HEK293 (cell line): ENCODE measurements around the gene MRTFA.

ENCODE experiments used
- BCL11A ChIP-seq: fragments of 450-650 bp; formaldehyde crosslinking; IDR thresholded peaks from 2 replicates; pipeline ENCODE4 v1.5.1; 2016; ENCODE audit warnings: low read depth, missing biosample characterization, missing genetic modification characterization
- EGR2 ChIP-seq: fragments of 450-650 bp; formaldehyde crosslinking; IDR thresholded peaks from 2 replicates; pipeline ENCODE4 v1.5.1; 2016; ENCODE audit warnings: low read depth, missing biosample characterization, missing genetic modification characterization
- ZBTB21 ChIP-seq: fragments of 450-650 bp; formaldehyde crosslinking; IDR thresholded peaks from 2 replicates; pipeline ENCODE4 v1.5.1; 2017; ENCODE audit warnings: missing biosample characterization, missing genetic modification characterization
- ZBTB7A ChIP-seq: fragments of 450-650 bp; formaldehyde crosslinking; IDR thresholded peaks from 2 replicates; pipeline ENCODE4 v1.5.1; 2016; ENCODE audit warnings: low read depth, missing biosample characterization, missing genetic modification characterization
- ZNF155 ChIP-seq: fragments of 450-650 bp; formaldehyde crosslinking; IDR thresholded peaks from 2 replicates; pipeline ENCODE4 v1.5.1; 2016; ENCODE audit warnings: missing biosample characterization, missing genetic modification characterization
- ZNF157 ChIP-seq: fragments of 450-650 bp; formaldehyde crosslinking; IDR thresholded peaks from 2 replicates; pipeline ENCODE4 v1.5.1; 2016; ENCODE audit warnings: missing biosample characterization, missing genetic modification characterization
- ZNF19 ChIP-seq: fragments of 450-650 bp; formaldehyde crosslinking; IDR thresholded peaks from 2 replicates; pipeline ENCODE4; 2016; ENCODE audit warnings: missing biosample characterization, missing genetic modification characterization, low read depth
- ZNF37A ChIP-seq: fragments of 450-650 bp; IDR thresholded peaks from 2 replicates; pipeline ENCODE4 v1.5.1; 2018; ENCODE audit warnings: missing biosample characterization, missing genetic modification characterization
- ZNF510 ChIP-seq: fragments of 450-650 bp; formaldehyde crosslinking; IDR thresholded peaks from 2 replicates; pipeline ENCODE4 v1.5.1; 2018; ENCODE audit warnings: mild to moderate bottlenecking, missing genetic modification characterization, missing biosample characterization; ENCODE audit not compliant: insufficient replicate concordance
- ZNF610 ChIP-seq: fragments of 450-650 bp; formaldehyde crosslinking; IDR thresholded peaks from 2 replicates; pipeline ENCODE4 v1.5.1; 2016; ENCODE audit warnings: missing biosample characterization, missing genetic modification characterization, borderline replicate concordance
- ZNF621 ChIP-seq: fragments of 450-650 bp; formaldehyde crosslinking; IDR thresholded peaks from 2 replicates; pipeline ENCODE4 v1.5.1; 2017; ENCODE audit warnings: missing biosample characterization, missing genetic modification characterization
- ZNF747 ChIP-seq: fragments of 450-650 bp; formaldehyde crosslinking; IDR thresholded peaks from 2 replicates; pipeline ENCODE4 v1.5.1; 2016; ENCODE audit warnings: missing biosample characterization, missing genetic modification characterization
- ZNF791 ChIP-seq: fragments of 450-650 bp; formaldehyde crosslinking; IDR thresholded peaks from 2 replicates; pipeline ENCODE4 v1.5.1; 2016; ENCODE audit warnings: missing biosample characterization, missing genetic modification characterization
- ZNF830 ChIP-seq: fragments of 450-650 bp; IDR thresholded peaks from 2 replicates; pipeline ENCODE4 v1.5.0; 2018; ENCODE audit warnings: missing biosample characterization, missing genetic modification characterization, low read depth, mild to moderate bottlenecking, moderate library complexity
- TF ChIP-seq, protein P1 (sequence below): fragments of 450-650 bp; formaldehyde crosslinking; conservative IDR thresholded peaks from 2 replicates; pipeline ENCODE4 v1.5.1; 2016; ENCODE audit warnings: low read depth, missing biosample characterization, missing genetic modification characterization
- TF ChIP-seq, protein P2 (sequence below): fragments of 450-650 bp; formaldehyde crosslinking; IDR thresholded peaks from 2 replicates; pipeline ENCODE4 v1.5.1; 2017; ENCODE audit warnings: missing biosample characterization, missing genetic modification characterization
- TF ChIP-seq, protein P3 (sequence below): fragments of 450-650 bp; formaldehyde crosslinking; IDR thresholded peaks from 2 replicates; pipeline ENCODE4 v1.5.1; 2016; ENCODE audit warnings: missing biosample characterization, missing genetic modification characterization
- TF ChIP-seq, protein P4 (sequence below): fragments of 450-650 bp; formaldehyde crosslinking; IDR thresholded peaks from 2 replicates; pipeline ENCODE4 v1.5.1; 2017; ENCODE audit warnings: missing biosample characterization, missing genetic modification characterization
- TF ChIP-seq, protein P5 (sequence below): fragments of 450-650 bp; formaldehyde crosslinking; IDR thresholded peaks from 2 replicates; pipeline ENCODE4 v1.5.1; 2016; ENCODE audit warnings: missing biosample characterization, missing genetic modification characterization
- TF ChIP-seq, protein P6 (sequence below): fragments of 450-650 bp; formaldehyde crosslinking; IDR thresholded peaks from 2 replicates; pipeline ENCODE4 v1.5.1; 2016; ENCODE audit warnings: missing biosample characterization, missing genetic modification characterization
- TF ChIP-seq, protein P7 (sequence below): fragments of 450-650 bp; formaldehyde crosslinking; IDR thresholded peaks from 2 replicates; pipeline ENCODE4 v1.5.1; 2016; ENCODE audit warnings: missing biosample characterization, missing genetic modification characterization
- TF ChIP-seq, protein P8 (sequence below): fragments of 450-650 bp; formaldehyde crosslinking; IDR thresholded peaks from 2 replicates; pipeline ENCODE4 v1.5.0; 2017; ENCODE audit warnings: missing biosample characterization, missing genetic modification characterization, borderline replicate concordance

The MRTFA gene

DNA sequence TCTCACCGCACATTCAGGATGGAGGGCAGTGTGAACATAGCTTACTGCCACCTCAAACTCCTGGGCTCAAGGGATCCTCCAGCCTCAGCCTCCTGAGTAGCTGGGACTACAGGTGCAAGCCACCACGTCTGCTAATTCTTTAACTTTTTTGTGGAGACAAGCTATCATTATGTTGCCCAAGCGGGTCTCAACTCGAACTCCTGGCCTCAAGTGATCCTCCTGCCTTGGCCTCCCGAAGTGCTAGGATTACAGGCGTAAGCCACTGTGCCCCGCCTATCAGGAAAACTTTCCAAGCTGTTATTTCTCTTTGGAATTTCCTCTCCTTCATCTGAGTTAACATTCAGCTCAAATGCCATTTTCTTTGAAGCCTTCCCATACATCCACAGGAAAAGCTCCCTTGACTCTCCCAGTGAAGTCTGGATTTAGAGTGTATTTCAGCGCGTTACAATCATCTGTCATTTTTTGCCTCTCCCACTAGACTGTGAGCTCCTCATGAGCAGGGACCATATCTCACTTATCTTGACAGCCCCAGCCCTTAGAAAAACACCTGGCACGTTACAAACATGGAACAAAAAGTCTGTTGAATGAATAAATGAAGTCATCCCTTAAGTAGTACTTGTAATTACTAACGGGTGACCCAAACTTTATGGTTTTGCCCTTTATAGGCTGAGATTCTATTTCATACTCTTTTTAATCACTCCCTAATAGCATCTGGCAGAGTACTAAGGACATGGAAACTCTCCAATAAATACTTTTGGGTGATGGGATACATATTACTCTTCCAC, 2.2 kb downstream of the MRTFA start (continued):
- TF ChIP-seq, protein P1, sequence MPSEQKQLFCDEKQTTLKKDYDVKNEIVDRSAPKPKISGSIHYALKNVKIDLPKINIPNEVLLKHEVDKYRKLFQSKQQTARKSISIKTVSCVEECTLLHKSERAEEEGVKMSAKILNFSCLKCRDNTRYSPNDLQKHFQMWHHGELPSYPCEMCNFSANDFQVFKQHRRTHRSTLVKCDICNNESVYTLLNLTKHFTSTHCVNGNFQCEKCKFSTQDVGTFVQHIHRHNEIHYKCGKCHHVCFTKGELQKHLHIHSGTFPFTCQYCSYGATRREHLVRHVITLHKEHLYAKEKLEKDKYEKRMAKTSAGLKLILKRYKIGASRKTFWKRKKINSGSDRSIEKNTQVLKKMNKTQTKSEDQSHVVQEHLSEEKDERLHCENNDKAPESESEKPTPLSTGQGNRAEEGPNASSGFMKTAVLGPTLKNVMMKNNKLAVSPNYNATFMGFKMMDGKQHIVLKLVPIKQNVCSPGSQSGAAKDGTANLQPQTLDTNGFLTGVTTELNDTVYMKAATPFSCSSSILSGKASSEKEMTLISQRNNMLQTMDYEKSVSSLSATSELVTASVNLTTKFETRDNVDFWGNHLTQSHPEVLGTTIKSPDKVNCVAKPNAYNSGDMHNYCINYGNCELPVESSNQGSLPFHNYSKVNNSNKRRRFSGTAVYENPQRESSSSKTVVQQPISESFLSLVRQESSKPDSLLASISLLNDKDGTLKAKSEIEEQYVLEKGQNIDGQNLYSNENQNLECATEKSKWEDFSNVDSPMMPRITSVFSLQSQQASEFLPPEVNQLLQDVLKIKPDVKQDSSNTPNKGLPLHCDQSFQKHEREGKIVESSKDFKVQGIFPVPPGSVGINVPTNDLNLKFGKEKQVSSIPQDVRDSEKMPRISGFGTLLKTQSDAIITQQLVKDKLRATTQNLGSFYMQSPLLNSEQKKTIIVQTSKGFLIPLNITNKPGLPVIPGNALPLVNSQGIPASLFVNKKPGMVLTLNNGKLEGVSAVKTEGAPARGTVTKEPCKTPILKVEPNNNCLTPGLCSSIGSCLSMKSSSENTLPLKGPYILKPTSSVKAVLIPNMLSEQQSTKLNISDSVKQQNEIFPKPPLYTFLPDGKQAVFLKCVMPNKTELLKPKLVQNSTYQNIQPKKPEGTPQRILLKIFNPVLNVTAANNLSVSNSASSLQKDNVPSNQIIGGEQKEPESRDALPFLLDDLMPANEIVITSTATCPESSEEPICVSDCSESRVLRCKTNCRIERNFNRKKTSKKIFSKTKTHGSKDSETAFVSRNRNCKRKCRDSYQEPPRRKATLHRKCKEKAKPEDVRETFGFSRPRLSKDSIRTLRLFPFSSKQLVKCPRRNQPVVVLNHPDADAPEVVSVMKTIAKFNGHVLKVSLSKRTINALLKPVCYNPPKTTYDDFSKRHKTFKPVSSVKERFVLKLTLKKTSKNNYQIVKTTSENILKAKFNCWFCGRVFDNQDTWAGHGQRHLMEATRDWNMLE (tag by site-specific recombination) = no peak
- TF ChIP-seq ZBTB7A (tag by site-specific recombination) (no peak), EGR2 (no peak), ZNF791 (tag by site-specific recombination) (no peak), ZNF510 (no peak), ZNF610 (tag by site-specific recombination) (0 out of 2 replicates have a peak, but pooled peaks have one; percentile 22), ZNF37A (no peak), ZNF621 (tag by site-specific recombination) (no peak), ZNF155 (tag by site-specific recombination) (no peak), ZNF747 (tag by site-specific recombination) (no peak), BCL11A (peak; percentile 84), ZNF830 (no peak), ZNF157 (tag by site-specific recombination) (no peak), ZBTB21 (tag by site-specific recombination) (0 out of 2 replicates have a peak, but pooled peaks have one; percentile 45), ZNF19 (tag by site-specific recombination) (no peak)
- TF ChIP-seq, protein P2, sequence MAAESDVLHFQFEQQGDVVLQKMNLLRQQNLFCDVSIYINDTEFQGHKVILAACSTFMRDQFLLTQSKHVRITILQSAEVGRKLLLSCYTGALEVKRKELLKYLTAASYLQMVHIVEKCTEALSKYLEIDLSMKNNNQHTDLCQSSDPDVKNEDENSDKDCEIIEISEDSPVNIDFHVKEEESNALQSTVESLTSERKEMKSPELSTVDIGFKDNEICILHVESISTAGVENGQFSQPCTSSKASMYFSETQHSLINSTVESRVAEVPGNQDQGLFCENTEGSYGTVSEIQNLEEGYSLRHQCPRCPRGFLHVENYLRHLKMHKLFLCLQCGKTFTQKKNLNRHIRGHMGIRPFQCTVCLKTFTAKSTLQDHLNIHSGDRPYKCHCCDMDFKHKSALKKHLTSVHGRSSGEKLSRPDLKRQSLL (tag by site-specific recombination) = no peak
- TF ChIP-seq, protein P3, sequence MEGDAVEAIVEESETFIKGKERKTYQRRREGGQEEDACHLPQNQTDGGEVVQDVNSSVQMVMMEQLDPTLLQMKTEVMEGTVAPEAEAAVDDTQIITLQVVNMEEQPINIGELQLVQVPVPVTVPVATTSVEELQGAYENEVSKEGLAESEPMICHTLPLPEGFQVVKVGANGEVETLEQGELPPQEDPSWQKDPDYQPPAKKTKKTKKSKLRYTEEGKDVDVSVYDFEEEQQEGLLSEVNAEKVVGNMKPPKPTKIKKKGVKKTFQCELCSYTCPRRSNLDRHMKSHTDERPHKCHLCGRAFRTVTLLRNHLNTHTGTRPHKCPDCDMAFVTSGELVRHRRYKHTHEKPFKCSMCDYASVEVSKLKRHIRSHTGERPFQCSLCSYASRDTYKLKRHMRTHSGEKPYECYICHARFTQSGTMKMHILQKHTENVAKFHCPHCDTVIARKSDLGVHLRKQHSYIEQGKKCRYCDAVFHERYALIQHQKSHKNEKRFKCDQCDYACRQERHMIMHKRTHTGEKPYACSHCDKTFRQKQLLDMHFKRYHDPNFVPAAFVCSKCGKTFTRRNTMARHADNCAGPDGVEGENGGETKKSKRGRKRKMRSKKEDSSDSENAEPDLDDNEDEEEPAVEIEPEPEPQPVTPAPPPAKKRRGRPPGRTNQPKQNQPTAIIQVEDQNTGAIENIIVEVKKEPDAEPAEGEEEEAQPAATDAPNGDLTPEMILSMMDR (tag by site-specific recombination) = no peak
- TF ChIP-seq, protein P4, sequence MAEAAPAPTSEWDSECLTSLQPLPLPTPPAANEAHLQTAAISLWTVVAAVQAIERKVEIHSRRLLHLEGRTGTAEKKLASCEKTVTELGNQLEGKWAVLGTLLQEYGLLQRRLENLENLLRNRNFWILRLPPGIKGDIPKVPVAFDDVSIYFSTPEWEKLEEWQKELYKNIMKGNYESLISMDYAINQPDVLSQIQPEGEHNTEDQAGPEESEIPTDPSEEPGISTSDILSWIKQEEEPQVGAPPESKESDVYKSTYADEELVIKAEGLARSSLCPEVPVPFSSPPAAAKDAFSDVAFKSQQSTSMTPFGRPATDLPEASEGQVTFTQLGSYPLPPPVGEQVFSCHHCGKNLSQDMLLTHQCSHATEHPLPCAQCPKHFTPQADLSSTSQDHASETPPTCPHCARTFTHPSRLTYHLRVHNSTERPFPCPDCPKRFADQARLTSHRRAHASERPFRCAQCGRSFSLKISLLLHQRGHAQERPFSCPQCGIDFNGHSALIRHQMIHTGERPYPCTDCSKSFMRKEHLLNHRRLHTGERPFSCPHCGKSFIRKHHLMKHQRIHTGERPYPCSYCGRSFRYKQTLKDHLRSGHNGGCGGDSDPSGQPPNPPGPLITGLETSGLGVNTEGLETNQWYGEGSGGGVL (tag by site-specific recombination) = no peak
- TF ChIP-seq, protein P5, sequence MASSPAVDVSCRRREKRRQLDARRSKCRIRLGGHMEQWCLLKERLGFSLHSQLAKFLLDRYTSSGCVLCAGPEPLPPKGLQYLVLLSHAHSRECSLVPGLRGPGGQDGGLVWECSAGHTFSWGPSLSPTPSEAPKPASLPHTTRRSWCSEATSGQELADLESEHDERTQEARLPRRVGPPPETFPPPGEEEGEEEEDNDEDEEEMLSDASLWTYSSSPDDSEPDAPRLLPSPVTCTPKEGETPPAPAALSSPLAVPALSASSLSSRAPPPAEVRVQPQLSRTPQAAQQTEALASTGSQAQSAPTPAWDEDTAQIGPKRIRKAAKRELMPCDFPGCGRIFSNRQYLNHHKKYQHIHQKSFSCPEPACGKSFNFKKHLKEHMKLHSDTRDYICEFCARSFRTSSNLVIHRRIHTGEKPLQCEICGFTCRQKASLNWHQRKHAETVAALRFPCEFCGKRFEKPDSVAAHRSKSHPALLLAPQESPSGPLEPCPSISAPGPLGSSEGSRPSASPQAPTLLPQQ = peak; percentile 66; the same call in 1 of the 2 replicates
- TF ChIP-seq, protein P6, sequence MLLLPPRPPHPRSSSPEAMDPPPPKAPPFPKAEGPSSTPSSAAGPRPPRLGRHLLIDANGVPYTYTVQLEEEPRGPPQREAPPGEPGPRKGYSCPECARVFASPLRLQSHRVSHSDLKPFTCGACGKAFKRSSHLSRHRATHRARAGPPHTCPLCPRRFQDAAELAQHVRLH (tag by site-specific recombination) = 0 out of 2 replicates have a peak, but pooled peaks have one; percentile 26
- TF ChIP-seq, protein P7, sequence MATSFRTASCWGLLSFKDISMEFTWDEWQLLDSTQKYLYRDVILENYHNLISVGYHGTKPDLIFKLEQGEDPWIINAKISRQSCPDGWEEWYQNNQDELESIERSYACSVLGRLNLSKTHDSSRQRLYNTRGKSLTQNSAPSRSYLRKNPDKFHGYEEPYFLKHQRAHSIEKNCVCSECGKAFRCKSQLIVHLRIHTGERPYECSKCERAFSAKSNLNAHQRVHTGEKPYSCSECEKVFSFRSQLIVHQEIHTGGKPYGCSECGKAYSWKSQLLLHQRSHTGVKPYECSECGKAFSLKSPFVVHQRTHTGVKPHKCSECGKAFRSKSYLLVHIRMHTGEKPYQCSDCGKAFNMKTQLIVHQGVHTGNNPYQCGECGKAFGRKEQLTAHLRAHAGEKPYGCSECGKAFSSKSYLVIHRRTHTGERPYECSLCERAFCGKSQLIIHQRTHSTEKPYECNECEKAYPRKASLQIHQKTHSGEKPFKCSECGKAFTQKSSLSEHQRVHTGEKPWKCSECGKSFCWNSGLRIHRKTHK (tag by site-specific recombination) = no peak
- TF ChIP-seq, protein P8, sequence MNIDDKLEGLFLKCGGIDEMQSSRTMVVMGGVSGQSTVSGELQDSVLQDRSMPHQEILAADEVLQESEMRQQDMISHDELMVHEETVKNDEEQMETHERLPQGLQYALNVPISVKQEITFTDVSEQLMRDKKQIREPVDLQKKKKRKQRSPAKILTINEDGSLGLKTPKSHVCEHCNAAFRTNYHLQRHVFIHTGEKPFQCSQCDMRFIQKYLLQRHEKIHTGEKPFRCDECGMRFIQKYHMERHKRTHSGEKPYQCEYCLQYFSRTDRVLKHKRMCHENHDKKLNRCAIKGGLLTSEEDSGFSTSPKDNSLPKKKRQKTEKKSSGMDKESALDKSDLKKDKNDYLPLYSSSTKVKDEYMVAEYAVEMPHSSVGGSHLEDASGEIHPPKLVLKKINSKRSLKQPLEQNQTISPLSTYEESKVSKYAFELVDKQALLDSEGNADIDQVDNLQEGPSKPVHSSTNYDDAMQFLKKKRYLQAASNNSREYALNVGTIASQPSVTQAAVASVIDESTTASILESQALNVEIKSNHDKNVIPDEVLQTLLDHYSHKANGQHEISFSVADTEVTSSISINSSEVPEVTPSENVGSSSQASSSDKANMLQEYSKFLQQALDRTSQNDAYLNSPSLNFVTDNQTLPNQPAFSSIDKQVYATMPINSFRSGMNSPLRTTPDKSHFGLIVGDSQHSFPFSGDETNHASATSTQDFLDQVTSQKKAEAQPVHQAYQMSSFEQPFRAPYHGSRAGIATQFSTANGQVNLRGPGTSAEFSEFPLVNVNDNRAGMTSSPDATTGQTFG (tag by site-specific recombination) = no peak
